T47D (cell line): ENCODE measurements around the gene PDXDC1.
"Not testable (repeated sequence)": the region's sequence is repeated elsewhere in the genome, so short reads cannot be mapped to it uniquely, and the experiment has no call there.

Experiments
- DNase-seq, 2 experiments: peaks; one replicate each; pipeline versions ENCODE4 v3.0.0 to v3.0.0-alpha.2; 2011 to 2012; ENCODE audit warnings: low read depth in 1 of 2, low spot score in 1 of 2
- JUND ChIP-seq: IDR thresholded peaks from 2 replicates; pipeline ENCODE4 v1.6.1; 2012; ENCODE audit warnings: low read depth
- in situ Hi-C: cut with HindIII; loops from 2 replicates; pipeline ENCODE4 v1.10.0; 2016; ENCODE audit warnings: low sequenced_read_pairs, low pct_unique_long_range_greater_than_20kb

PDXDC1 gene, protein sequence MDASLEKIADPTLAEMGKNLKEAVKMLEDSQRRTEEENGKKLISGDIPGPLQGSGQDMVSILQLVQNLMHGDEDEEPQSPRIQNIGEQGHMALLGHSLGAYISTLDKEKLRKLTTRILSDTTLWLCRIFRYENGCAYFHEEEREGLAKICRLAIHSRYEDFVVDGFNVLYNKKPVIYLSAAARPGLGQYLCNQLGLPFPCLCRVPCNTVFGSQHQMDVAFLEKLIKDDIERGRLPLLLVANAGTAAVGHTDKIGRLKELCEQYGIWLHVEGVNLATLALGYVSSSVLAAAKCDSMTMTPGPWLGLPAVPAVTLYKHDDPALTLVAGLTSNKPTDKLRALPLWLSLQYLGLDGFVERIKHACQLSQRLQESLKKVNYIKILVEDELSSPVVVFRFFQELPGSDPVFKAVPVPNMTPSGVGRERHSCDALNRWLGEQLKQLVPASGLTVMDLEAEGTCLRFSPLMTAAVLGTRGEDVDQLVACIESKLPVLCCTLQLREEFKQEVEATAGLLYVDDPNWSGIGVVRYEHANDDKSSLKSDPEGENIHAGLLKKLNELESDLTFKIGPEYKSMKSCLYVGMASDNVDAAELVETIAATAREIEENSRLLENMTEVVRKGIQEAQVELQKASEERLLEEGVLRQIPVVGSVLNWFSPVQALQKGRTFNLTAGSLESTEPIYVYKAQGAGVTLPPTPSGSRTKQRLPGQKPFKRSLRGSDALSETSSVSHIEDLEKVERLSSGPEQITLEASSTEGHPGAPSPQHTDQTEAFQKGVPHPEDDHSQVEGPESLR

GRCh38 chr16:14974656-14975417, at the start of gene PDXDC1:
Gene PDXDC1, plus strand, starts transcription at chr16:14975026. Its CDS starts 174 bp downstream, at chr16:14975200.
- in situ Hi-C loops = not testable (repeated sequence)
- peak; percentile 64 to 96 for DNase-seq

- in situ Hi-C loops = not testable (repeated sequence)
- DNase-seq = peak in 1 of 2 experiments; percentile 1
Measured at GRCh38 chr16:14928064-14928714, 46.6 kb upstream of the PDXDC1 start.

DNA sequence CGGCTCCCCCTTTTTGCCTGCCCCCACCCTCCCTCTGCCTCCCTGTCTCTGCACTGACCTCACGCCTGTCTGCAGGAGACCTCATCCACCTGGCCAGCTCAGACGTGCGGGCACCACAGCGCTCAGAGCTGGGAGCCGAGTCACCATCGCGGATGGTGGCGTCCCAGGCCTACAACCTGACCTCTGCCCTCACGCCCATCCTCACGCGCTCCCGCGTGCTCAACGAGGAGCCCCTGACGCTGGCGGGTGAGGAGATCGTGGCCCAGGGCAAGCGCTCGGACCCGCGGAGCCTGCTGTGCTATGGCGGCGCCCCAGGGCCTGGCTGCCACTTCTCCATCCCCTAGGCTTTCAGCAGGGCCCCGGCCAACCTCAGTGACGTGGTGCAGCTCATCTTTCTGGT, 45.6 kb upstream of the PDXDC1 start:
- in situ Hi-C loops, DNase-seq: not testable (repeated sequence)

GRCh38 chr16:14930246-14930645, 44.6 kb upstream of the PDXDC1 start:
- in situ Hi-C loops, DNase-seq: not testable (repeated sequence)

DNA sequence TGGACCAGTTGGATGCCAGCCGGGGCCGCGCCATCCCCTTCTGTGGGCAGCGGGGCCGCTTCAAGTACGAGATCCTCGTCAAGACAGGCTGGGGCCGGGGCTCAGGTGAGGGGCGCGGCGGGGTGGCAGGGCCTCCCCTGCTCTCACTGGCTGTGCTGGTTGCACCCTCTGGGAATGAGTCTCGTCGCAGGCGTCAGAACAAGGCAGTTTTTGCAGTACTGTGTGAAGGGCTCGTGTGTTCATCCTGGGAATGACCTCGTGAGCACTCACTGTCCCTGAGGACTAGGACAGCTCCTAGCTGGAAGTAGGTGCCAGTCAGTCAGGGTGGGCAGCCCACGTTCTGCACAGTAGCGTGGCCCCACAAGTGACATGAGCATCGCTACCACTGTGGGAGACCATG, 43.9 kb upstream of the PDXDC1 start:
- DNase-seq, in situ Hi-C loops: not testable (repeated sequence)

GRCh38 chr16:14932581-14933375, 42.0 kb upstream of the PDXDC1 start:
- DNase-seq, in situ Hi-C loops: not testable (repeated sequence)

DNA sequence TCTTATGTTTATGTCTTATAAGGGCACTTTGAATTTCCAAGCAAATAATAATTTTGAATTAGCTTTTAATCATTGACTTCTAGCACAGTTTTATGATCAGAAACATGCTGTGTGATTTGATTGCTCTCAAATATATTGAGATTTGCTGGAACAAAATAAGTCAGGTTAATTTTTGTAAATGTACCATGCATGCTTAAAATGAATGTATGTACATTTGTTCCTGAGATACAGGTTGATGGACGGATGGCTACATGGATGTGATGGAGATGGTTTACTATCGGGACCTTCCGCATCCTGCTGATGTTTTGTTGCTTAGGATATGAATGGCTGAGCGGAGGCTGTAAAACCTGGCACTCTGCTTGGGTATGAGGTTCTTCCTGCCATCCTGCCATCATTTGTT, 37.7 kb upstream of the PDXDC1 start, which contains the start of gene NPIPA1:
Gene NPIPA1 (plus strand): TSS at position 301 of the 400 bp plus-strand sequence. CDS start 0 bp downstream, at position 301.
- DNase-seq, in situ Hi-C loops: not testable (repeated sequence)

- in situ Hi-C loops, DNase-seq: not testable (repeated sequence)
Measured at GRCh38 chr16:14937994-14938393, 36.8 kb upstream of the PDXDC1 start.

DNA sequence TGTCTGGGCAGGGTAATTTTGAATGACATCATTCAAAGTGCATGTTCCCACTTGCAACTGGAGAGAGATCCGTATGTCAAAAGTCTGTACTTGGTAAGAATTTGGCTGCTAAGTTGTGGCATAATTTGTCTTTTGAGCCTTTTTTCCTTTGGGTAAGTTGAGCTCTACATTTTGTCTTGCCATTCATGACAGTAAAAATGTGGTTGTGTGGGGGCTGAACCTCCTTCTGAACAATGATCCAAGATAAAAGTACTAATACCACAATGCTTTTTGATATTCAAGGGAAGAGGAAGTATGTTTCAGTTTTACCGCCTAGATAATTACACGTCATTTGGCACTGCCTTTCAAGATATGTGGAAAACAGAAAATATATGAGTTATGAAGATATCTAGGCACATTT, 32.1 kb upstream of the PDXDC1 start:
- in situ Hi-C loops, DNase-seq: not testable (repeated sequence)

DNA sequence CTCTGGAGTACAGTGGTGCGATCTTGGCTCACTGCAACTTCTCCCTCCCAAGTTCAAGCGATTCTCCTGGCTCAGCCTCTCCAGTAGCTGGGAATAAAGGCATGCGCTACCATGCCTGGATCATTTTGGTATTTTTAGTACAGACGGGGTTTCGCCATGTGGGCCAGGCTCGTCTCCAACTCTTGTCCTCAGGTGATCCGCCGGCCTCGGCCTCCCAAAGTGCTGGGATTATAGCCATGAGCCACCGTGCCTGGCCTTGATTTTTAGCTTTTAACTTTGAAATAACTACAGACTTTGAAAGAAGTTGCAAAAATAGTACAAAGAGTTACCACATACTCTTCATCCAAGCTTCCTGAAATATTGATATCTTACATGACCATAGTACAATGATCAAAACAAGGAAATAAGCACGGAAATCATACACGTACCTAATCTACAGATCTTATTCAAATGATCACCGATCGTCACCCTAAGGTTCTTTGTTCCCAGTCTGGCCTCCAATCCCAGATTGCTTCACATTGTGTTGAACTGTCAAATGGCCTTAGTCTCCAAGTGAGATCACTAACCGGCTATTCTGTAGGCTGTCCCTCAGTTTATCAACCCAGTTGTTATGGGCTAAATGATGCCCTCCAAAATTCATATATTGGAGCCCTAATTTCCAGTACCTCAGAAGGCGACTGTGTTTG, 19.1 kb upstream of the PDXDC1 start:
- TF ChIP-seq JUND = no peak
- no peak for DNase-seq
- in situ Hi-C loops = no loop called here

- no peak for DNase-seq
- in situ Hi-C loops = no loop called here
- no peak for TF ChIP-seq JUND
Measured at GRCh38 chr16:14957576-14958322, 17.1 kb upstream of the PDXDC1 start.
